ENCODE measurements around the gene ELAVL2. TPM values are rescaled to one million over a fixed set of nuclear protein-coding genes. Genes with fewer than 3 reads are reported as not detected.
A peak's percentile ranks its signal among the peaks of the same experiment; 100 is the strongest.

The ELAVL2 gene
- total RNA-seq, 1 experiment from 2014 or later: not detected

GRCh38 chr9:23717505-23717904 is 108.5 kb downstream of the ELAVL2 start:
- no peak overlapping the region for H2AFZ ChIP-seq
- H3K4me3 ChIP-seq: no peak overlapping the region
- TF ChIP-seq CTCF (conservative IDR thresholded peaks at IDR 0.05): no peak
- no peak for TF ChIP-seq EZH2 (IDR thresholded peaks at IDR 0.05; ENCODE audit: low read depth)
- no peaks in the 10 kb centered on the region for H3K79me2 ChIP-seq (ENCODE audit: low read depth)
- H3F3A ChIP-seq (ENCODE audit: insufficient read depth, low read depth): no peaks in the 10 kb centered on the region
- DNase-seq: no peak
- CTCF ChIA-PET: no interaction called here
- intact Hi-C loops (cut with micrococcal nuclease; ENCODE audit: unreplicated experiment): no loop called here
- no peaks in the 10 kb centered on the region for H3K4me1 ChIP-seq (replicated peaks; ENCODE audit: insufficient read depth)
- no peak overlapping the region for H3K27ac ChIP-seq
- H3K9me3 ChIP-seq (ENCODE audit: insufficient read depth, low read depth): no peaks in the 10 kb centered on the region
- H3K27me3 ChIP-seq (ENCODE audit: insufficient read depth, low read depth): no peaks in the 10 kb centered on the region
- BruUV-seq (replicated peaks): no TSS peak
- no peaks in the 10 kb centered on the region for H3K9me2 ChIP-seq (ENCODE audit: insufficient read depth)
- H3K36me3 ChIP-seq (ENCODE audit: low read depth): no peaks in the 10 kb centered on the region
- H3K4me2 ChIP-seq: no peak overlapping the region
- POLR2A ChIA-PET (ENCODE audit: unreplicated experiment): no interaction called here
- no peaks in the 10 kb centered on the region for H4K20me1 ChIP-seq (ENCODE audit: insufficient read depth)

DNA sequence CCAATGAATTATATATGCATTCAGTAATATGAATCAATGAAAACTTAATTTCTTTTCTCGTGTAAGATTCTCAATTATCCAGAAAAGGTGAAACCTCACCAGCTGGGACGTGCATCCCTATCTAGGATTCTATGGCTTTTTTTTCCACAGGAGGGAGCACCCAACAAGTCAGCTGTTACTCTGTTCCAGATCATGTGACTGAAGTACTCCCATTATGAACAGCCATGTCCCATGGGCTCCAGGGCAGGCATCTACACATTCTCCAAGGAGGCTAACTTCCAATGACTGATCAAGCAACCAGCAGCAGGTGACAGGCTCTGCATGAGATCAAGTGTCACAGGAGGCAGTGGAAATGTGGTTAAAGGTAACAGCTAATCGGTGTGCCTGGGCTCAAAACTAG is 118.8 kb downstream of the ELAVL2 start:
- H3K36me3 ChIP-seq (ENCODE audit: low read depth): no peaks in the 10 kb centered on the region
- no peak overlapping the region for H2AFZ ChIP-seq
- no peak overlapping the region for H3K27ac ChIP-seq
- no peak overlapping the region for H3K4me2 ChIP-seq
- H3F3A ChIP-seq (ENCODE audit: insufficient read depth, low read depth): no peaks in the 10 kb centered on the region
- H3K4me1 ChIP-seq (replicated peaks; ENCODE audit: insufficient read depth): no peaks in the 10 kb centered on the region
- no peaks in the 10 kb centered on the region for H3K9me3 ChIP-seq (ENCODE audit: insufficient read depth, low read depth)
- no peaks in the 10 kb centered on the region for H3K9me2 ChIP-seq (ENCODE audit: insufficient read depth)
- CTCF ChIA-PET: no interaction called here
- no peak overlapping the region for H3K4me3 ChIP-seq
- H3K79me2 ChIP-seq (ENCODE audit: low read depth): no peaks in the 10 kb centered on the region
- no peaks in the 10 kb centered on the region for H4K20me1 ChIP-seq (ENCODE audit: insufficient read depth)
- no peaks in the 10 kb centered on the region for H3K27me3 ChIP-seq (ENCODE audit: insufficient read depth, low read depth)
- intact Hi-C loops (cut with micrococcal nuclease; ENCODE audit: unreplicated experiment): no loop called here
- no peak for DNase-seq
- POLR2A ChIA-PET (ENCODE audit: unreplicated experiment): no interaction called here
- TF ChIP-seq EZH2 (IDR thresholded peaks at IDR 0.05; ENCODE audit: low read depth) (no peak), CTCF (conservative IDR thresholded peaks at IDR 0.05) (no peak)
- no TSS peak for BruUV-seq (replicated peaks)

DNA sequence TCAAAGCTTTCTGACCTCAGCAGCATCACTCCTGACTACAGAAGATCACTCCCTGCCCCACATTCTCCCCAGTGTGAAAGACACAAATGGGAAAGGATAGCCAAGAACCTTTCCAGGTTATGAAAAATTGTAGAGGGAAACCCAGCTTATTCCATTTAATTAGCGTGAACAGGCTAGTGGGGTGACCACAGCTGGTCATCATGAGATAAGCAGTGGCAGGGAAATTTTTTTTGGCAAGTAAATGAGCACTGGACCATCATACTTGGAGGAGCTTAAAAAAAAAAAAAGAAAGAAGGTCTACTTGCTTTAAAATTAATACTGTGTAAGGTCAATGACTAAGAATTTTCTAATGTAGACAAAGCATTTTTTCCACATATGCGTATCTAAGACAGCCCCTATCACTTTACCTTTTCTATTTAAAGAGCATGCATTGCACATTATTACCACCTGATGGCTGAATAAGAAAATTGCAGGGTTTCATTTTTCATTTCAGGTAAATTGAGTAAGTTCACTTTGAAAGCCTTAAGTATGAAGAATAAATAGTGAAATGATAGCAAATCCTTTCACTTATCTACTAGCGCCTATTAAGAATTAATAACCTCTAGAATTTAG is 123.6 kb downstream of the ELAVL2 start:
- no TSS peak for BruUV-seq (replicated peaks)
- DNase-seq: no peak

More for the DNA sequence above, 123.6 kb downstream of the ELAVL2 start:
- no peaks in the 10 kb centered on the region for H4K20me1 ChIP-seq (ENCODE audit: insufficient read depth)
- H3K79me2 ChIP-seq (ENCODE audit: low read depth): no peaks in the 10 kb centered on the region
- no peaks in the 10 kb centered on the region for H3F3A ChIP-seq (ENCODE audit: insufficient read depth, low read depth)
- CTCF ChIA-PET: no interaction called here
- POLR2A ChIA-PET (ENCODE audit: unreplicated experiment): no interaction called here
- intact Hi-C loops (cut with micrococcal nuclease; ENCODE audit: unreplicated experiment): no loop called here
- no peak overlapping the region for H2AFZ ChIP-seq
- H3K36me3 ChIP-seq (ENCODE audit: low read depth): no peaks in the 10 kb centered on the region
- TF ChIP-seq CTCF (conservative IDR thresholded peaks at IDR 0.05) (peak; percentile 34; the same call in 1 of the 2 replicates), EZH2 (IDR thresholded peaks at IDR 0.05; ENCODE audit: low read depth) (no peak)
- H3K27me3 ChIP-seq (ENCODE audit: insufficient read depth, low read depth): no peaks in the 10 kb centered on the region
- no peak overlapping the region for H3K27ac ChIP-seq
- H3K9me2 ChIP-seq (ENCODE audit: insufficient read depth): no peaks in the 10 kb centered on the region; the same call in 1 of the 2 replicates
- no peaks in the 10 kb centered on the region for H3K9me3 ChIP-seq (ENCODE audit: insufficient read depth, low read depth)
- no peak overlapping the region for H3K4me3 ChIP-seq
- no peak overlapping the region for H3K4me2 ChIP-seq
- no peaks in the 10 kb centered on the region for H3K4me1 ChIP-seq (replicated peaks; ENCODE audit: insufficient read depth)
